ENCODE data around the gene C4orf50.
"Not testable (repeated sequence)": the region's sequence is repeated elsewhere in the genome, so short reads cannot be mapped to it uniquely, and the experiment has no call there.

C4orf50 gene

DNA sequence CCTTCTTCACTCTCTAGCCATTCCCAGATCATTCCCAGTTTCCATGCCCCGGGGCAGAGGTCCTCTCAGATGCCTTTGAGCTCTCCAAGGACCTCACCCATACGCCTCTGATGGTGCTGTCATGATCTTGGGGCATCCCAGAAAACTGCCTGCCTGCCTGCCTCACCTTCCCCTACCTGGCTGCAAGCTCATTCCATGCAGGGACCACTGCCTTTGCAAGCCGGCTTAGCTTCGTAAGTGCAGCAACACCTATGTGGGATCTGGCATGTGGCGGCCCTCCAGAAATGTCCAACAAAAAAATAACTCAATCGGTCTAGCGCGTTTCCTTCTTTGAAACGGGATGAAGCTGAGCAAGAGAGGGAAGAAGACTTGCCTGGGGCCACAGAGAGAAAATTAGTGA, 53.0 kb downstream of the C4orf50 start:
- no peak for DNase-seq

DNA sequence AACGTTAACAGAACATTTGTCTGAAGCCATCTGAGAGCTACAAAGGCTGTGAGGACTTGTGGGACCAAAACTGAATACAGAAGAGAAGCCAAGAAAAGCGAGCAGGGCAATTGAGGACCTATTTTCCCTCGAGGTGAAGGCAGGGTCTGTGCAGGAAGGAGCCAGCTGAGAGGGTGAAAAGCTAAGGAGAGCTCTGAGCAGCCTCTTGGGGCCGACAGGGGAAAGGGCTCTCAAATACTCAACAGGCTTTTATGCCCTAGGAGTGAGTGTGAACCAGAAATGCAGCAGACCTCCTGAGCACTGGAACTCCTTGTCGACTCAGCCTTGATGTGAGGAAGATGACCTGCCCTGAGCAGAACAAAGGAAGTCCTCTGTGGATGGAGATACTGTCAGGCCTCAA, 54.2 kb downstream of the C4orf50 start:
- no peak for DNase-seq

DNA sequence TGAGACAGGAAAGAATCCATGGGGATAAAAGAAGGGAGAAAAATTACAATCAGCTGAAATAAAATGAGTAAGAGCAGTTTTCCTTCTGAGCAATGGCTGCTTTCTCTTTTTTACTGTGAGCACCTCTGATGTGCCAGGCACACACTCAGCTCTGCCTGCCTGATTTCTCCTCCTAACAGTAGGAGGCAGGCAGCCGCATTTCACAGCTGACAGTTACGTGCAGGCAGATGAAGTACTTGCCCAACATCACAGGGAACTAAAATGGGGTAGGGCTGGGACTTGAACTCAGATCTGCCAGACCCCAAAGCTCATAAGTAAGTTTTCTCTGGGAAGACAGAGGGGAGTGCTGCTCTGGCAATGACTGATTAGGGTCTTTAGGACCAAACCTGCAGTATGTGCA, 54.6 kb downstream of the C4orf50 start:
- no peak for DNase-seq

DNA sequence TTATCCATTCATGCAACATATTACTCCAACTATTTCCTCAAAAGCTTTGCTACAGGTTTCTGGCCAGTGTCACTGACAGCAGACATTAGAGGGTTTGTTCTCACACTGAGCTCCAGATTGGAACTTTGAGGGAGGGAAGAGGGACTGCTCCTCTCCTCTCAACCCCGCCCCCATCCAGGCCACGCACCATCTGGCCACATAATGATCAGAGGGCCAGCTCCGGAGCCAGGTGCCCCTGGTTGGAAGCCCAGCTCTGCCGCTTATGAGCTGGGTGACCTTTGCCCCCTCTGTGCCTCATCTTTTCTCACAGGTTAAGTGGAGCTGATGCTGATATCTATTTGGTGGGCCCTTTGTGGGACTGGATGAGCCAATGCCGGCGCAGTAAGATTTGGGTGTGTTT, 55.8 kb downstream of the C4orf50 start:
- DNase-seq, result no peak

DNA sequence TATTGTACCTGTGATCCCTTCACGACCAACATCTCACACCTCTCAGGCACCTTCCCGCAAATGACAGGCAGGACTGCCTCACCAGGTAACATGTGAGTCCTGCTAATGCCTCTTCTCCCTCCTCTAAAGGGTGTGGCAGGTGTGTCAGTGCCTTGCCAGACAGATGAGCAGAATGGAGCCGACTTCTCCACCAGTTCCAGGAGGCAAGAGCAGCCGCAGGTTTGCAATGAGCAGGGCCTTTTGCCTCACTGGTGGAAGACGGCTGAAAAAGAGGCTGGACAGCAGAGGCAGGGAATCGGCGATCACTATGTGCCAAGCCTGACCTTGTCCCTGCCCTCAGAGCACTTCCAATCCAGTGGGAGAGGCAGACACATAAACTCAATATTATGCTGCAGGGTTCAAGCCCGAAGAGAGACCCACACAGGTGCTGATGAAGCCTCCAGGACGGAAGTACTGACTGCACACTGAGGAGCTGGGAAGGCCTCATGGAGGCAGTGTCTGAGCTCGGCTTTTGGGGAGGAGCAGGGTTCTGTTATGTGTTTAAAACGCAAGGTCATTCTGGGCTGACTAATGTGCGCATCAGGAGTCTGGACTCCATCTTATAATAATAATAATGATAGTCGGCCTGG, 57.9 kb downstream of the C4orf50 start:
- no peak for DNase-seq

DNA sequence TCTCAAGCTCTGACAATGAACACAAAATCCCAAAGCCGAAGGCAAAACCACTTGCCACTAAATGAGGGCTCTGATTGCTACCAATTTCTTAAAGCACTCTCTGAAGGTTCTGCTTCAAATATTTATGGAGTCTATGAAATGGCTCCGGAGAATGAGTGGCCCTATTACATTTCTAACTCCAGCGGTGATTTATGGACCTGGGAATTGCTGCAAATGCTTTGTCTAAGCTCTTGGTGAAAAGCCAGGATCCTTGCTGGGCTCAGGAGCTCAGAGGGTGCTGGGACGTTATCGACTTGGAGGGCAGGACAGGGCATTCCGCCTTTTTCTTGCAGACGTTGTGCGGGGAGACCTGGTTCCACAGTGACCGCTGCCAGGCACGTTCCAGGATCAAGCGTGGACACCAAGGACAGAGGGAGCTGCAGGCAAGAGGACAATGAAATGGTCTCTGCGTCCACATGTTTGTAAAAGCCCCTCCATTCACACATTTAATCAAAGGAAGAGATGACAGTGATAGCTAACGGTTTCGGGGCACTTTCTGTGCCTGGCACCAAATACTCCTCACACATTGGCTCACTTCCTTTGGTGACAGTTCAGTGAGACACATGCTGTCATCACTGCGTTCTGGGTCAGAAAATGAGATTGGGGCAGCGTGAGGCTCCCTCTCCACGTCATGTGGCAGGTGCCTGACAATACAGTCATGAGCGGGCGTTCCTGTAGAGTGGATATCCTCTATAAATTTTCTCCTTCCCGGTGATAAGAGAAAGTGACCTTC, 58.8 kb downstream of the C4orf50 start:
- no peak for DNase-seq

DNA sequence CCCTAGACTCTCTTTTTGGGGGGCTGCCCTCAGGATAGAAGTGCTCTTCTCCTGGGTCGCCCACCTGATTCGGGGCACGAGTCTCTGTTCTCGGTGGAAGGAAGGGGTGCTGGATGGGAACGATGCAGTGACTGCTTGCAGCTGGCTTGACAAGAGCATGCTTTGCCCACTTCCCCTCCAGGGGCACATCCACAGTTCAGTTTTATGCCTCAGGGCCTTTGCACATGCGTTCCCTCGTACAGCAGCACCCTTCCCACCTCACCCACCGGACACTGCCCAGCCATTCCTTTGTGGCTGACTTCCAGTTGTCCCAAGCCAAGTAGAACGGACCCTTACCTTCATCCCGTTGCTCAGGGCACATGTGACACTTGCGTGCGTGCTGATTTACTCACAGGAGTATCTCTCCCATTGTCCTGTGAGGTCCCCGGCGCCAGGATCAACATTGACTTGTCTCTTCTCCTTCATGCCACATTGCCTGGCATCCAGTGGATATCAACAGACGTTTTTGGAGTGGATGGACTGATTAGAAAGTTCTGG, 60.0 kb downstream of the C4orf50 start:
- no peak for DNase-seq

DNA sequence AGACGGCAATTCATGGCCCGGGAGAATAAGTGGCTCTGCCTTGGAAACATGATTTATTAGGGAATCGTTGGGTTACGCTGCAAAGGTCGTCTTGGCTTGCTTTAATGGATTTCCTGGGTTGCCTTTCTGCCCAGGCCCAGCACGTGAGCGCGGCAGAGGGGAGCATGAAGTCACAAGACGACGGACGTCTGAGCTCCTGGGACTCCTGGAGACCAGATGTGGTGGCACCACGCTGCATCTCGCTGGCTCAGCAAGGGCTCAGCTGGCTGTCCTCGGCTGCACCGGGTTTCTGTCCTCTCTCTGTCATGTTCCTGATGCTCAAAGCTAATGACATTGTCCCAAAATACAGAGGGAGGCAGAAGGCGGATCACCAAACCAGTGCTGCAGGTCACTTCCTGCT, 61.2 kb downstream of the C4orf50 start:
- no peak for DNase-seq

DNA sequence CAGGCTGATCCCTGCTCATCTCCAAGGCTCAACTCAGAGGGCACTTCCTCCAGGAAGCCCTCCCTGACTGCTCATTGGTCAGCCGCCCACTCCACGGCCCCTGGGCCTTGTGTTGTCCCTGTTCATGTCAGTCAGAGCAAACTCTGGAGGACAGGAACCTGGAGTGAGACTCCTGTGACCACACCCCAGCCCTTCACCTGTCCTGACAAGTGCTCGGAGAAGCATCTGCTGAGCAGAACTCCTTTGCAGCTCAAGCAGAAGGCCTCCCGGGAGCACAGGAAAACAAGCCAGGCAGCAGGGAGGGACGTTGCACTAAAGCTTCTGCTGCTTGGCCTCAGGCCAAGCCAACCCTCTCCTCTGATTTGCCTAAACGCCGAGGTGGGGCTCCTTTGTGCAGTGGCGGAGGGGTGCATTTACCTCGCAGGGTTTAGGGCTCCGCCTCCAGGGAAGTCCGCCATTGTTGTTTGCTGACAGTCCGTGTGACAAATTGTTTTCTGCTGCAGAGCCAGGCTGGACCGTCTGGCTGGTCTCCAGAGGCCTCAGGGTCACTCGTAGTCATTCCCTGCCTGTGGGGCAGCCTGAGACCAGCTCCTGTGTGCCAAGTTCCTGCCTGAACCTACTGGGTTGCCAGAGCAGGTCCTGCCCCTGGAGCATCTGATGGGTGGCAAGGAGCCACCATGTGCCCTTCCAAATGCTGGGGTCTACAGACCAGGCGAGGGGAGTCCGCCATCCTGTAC, 61.8 kb downstream of the C4orf50 start:
- DNase-seq, result no peak

DNA sequence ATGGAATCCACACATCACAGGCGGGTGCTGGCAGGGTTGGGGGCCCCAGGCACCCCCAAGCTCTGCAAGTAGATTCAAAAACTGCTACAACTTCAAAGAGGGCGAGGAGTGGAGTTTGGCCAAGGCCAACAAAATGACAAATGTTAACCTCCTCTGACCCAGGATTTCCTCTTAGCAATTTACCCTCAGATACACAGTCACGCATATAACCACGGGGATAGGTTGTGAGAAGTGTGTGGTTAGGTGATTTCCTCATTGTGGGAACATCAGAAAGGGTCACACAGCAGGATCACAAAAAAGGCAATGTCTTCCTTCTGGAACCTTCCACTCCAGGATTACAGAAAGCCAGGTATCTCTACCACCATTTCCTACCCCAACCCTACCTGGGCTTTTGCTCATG, 62.4 kb downstream of the C4orf50 start:
- DNase-seq, result no peak

DNA sequence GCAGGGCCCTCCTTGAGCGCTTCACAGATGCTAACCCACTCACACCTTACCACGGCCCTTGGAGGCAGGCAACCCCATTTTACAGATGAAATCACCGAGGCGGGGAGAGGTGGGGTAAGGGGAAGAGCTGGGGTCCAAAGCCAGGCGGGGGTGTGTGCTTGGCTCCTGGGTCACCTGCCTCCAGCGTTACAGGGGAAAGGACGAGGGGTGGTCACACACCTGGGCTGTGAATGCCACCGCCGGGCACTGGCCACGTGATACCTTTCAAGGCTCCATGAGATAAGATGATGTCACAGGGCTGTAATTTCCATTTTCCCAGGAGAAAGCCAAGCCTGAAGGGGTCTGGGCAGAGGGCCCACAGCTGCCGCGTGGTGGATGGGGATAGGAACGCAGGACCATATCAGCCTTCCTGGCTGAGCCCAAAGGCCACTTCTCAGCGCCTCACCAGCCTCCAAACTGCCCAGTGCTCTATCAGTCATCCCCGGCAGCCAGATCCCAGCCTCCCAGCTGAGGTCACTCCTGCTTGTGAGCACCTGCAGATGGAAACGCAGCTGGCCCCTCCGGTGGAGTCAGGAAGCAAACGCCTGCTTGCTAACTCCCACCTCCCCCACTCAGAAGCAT, 62.9 kb downstream of the C4orf50 start:
- no peak for DNase-seq

DNA sequence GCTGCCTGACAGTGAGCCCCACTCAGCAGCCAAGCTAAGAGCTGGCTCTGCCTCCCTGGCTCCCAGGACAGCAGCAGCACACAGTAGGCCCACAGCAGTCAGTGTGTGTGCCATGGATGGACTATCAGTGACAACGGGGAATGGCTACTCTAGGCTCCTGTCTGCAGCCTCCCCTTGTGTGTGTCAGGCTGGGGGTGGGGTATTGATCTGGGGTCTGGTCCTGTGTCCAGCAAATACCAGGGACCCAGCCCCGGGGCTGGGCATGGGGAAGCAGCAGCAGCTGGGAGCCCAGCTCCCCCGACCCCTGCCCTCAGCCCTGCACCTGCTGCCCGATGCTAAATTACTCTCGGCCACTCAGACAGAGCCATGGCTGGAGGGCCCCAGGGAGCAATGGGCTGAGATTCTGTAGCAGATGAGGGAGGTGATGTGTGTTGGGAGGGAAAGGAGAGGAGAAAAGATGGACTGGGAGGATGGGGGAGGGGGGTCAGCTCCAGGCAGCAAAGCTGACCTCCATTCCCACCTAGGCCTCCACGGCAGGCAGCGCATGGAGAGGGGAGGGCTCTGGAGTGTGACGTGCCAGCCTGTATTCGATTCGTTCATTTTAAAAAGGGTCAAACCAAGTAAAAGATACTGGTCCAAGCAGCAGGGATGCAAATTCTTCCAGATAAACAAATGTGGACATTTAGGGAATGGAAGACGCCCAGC, 64.0 kb downstream of the C4orf50 start:
- no peak for DNase-seq

DNA sequence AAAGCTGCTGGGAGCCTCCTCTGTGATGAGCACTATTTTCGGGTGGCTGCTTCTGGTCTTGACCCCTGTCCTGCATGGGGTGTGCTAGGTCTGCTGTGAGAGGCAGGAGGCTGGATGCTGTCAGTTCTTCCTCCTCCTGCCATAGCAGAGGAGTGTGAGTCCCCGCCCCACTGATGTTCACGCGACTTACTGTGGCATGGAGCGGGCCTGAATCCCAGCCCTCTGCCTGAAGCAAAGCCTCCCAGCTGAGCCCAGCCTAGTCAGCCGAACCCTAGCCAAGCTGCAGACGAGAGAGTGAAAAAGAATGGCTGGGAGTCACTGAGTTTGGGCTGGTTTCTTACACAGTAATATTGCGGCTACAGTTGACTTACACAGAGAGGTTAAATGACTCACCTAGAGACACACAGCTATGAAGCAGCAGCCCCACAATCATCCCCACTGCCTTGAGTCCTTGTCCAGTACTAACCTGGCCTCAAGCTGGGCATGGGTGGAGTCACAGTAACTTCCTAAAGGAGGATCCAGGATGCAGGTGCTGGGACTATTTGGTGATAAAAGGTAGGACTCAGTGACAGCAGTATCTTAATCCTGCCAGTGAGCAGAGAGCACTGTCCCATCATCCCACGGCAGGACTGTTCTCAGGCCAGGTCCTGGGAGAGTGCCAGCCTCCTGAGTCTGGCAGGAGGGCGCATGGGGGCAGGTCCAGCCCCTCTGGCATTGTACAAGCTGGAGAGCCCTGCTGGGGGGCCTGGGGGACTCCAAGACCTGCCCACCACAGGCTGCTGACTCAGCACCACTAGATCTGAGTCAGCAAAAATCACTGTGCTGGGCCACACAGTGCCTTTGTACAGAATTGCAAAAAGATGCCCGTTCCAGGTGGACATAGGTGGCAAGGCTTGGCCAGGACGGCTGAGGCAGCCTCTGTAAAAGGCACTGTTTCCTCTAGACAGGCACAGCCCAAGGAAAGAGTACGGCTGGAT, 65.0 kb downstream of the C4orf50 start:
- no peak for DNase-seq

DNA sequence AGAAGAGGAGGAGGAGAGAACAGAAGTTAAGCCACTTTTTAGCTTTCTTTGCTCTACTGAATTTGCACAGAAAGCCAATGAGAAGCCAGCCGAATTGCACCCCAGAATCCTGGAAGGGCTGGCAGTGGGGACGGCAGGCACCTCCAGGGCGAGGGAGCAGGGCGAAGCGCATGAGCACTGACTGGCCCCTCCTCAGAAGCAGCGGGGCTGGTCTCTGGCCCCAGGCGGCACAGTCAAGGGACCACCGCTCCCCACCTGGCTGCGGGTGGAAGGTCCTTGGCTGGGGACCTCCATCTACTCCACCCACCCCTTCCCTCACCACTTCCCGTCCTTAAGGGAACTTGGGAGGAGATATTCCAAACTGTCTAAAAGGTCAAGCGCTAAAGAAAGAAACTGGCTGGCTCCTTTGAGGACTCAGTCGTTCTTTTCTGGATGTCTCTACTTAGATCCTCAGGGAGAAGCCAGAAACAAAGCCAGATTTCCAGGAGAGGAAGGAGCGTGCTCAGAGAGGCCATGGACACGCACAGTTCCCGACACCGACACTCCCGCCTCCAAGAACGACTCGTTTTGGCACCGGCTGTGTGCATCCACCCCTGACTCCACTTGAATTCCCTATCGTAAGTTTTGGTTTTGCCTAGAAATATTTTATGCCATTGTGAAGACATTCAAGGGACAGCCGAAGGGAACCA, 65.8 kb downstream of the C4orf50 start:
- DNase-seq, result no peak

DNA sequence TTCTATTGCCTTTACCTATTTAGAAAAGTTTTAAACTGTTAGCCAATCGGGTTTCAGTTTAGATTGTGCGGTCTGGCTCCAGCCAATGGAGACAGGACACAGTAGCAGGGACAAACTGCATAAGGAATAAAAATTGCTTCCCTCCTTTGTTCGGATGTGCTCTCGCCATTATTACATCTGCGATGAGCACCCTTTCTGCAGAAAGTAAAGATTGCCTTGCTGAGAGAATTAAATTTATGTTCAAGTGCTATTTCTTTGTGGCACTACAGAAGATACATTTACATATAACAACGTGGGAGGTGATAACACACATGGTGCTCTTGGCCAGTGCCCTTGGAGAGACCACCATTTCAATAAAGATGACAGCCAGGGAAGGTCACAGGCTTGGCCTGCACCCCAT, 71.6 kb downstream of the C4orf50 start:
- not testable (repeated sequence) for DNase-seq

DNA sequence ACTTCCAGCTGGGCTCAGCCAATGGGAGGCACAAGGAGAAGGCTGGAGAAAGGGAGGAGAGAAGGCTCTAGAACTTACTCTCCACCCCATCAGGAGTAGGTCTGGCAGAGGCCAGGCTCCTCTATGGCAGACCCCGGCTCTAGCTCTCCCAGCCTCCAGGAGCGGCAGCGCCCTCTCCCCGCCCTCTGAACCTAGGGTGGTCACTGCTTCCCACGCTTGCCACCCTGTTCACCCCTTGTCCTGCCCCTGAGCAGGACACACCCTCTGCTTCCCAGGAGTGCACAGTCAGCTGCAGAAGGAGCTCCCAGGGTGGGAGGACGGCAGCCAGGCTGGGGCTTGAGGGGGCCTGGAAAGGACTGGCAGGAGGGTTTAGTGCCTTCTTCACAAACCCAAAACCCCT, 72.3 kb downstream of the C4orf50 start:
- no peak for DNase-seq

DNA sequence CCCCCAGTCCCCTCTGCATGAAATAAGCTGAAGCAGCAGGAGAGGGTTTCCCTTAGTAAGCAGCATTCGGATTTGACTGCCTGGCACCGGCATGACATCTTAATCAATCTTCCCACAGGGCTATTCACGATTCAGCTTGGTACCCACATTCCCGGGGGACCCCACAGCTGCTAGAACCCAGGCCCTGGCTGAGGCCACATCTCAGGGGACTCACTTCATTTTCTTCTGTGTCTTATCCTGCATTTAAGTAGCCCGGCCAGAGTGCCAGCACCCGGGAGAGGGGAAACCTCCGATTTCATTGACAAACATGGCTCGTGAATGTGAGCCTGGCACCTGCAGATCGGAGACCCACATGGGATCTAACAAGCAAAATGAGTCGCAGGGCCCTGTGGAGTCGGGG, 73.1 kb downstream of the C4orf50 start:
- no peak for DNase-seq

DNA sequence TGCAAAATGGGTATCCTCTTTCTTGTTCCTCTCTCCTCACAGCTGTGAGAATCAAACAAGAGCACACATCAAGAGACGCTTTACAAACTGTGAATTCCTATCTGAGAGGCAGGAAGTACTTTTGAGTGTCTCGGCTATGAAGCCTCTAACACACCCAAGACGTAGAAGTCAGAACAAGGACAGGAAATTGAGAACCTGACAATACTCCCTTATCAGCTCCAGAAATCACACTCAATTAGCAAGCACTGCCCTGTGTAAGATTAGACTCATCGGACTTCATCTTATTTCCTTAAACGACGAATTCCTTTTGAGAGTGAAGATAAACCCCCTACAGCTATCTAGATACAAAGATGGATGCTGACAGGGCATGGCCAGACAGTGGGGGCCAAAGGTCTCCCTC, 74.7 kb downstream of the C4orf50 start:
- no peak for DNase-seq

DNA sequence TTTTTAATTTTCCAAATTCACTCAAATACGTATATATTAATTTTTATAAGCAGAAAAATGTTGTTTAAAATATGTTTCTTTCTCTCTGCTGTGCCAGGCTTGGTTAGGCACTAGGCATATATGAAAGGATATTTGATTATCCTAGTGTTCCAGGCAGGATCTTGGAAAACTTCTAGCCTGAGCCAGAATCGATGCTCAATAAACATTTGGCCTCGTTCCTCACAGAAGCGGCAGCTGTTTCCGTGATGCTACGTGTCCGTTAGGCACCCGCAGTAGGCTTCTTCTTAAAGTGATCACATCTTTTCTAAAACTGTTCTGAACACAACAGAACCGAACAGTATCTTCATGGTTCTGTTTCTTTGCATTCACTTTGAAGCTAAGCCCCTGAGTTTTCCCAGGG, 75.3 kb downstream of the C4orf50 start:
- DNase-seq, result no peak

DNA sequence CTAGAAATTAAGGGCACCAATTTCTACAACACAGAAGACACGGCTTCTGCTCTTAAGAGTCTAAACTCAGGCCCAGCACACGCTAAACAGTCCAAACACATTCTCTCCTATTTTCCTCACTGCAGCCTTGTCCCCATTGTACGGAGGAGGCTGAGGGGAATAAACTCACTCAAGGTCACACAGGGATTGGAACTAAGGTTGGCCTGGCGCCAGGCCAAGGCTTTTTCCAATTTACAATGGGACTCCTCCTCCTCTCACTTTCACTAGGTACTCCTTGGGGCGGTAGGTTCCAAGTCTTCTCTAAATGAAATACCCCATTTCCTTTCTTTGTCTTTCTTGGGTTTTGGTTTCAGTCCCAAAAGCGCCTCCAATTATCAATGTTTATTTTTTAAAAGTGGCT, 76.6 kb downstream of the C4orf50 start:
- no peak for DNase-seq
